Endothelial cell (in vitro differentiated cells): ENCODE measurements around the gene TTC29. TPM values are rescaled to one million over a fixed set of nuclear protein-coding genes. Genes with fewer than 3 reads are reported as not detected.

ENCODE experiments used
- DNase-seq: peaks from one replicate; pipeline ENCODE4 v3.0.0; 2021; ENCODE audit warnings: low spot score
- H3K27ac Mint-ChIP-seq: one replicate; pipeline ENCODE4 v1.8.0; 2021; ENCODE audit warnings: mixed read lengths, inconsistent platforms; ENCODE audit not compliant: unreplicated experiment
- H3K27me3 Mint-ChIP-seq: one replicate; pipeline ENCODE4 v1.8.0; 2021; ENCODE audit warnings: mild to moderate bottlenecking, moderate library complexity, mixed read lengths, inconsistent platforms; ENCODE audit not compliant: unreplicated experiment
- H3K36me3 Mint-ChIP-seq: one replicate; pipeline ENCODE4 v1.8.0; 2021; ENCODE audit warnings: mild to moderate bottlenecking, low read depth, mixed read lengths, inconsistent platforms; ENCODE audit not compliant: unreplicated experiment
- H3K4me1 Mint-ChIP-seq: one replicate; pipeline ENCODE4 v1.8.0; 2021; ENCODE audit warnings: mild to moderate bottlenecking, mixed read lengths, inconsistent platforms; ENCODE audit not compliant: unreplicated experiment
- H3K4me3 Mint-ChIP-seq: one replicate; pipeline ENCODE4 v1.8.0; 2021; ENCODE audit warnings: mild to moderate bottlenecking, mixed read lengths, inconsistent platforms; ENCODE audit not compliant: unreplicated experiment
- H3K9me3 Mint-ChIP-seq: one replicate; pipeline ENCODE4 v1.8.0; 2021; ENCODE audit warnings: mixed read lengths, inconsistent platforms; ENCODE audit not compliant: unreplicated experiment
- CTCF ChIP-seq: fragments of 200-600 bp; sonication (generic); IDR thresholded peaks from one replicate; pipeline ENCODE4 v1.5.0; 2021; ENCODE audit warnings: antibody characterized with exemption; ENCODE audit not compliant: unreplicated experiment
- total RNA-seq: library from RNA; stranded (reverse); fragmentation: NEBNext Ultra II Directional; extraction: Animal tissue kit (Norgen Biotek cat#: 25700); gene quantifications from one replicate; pipeline ENCODE4 v1.2.1, GENCODE V29; 2021; ENCODE audit not compliant: unreplicated experiment

The TTC29 gene
- total RNA-seq, 1 donor from 2014 or later: 52.7 TPM

GRCh38 chr4:146795711-146796110 lies 150.0 kb downstream of the TTC29 start:
- Mint-ChIP-seq H3K36me3 (peaks cover 2% of the 10 kb centered on the region), H3K4me1 (no peaks in the 10 kb centered on the region), H3K4me3 (no peak overlapping the region), H3K9me3 (no peaks in the 10 kb centered on the region), H3K27me3 (no peaks in the 10 kb centered on the region), H3K27ac (no peak overlapping the region)
- no peak for DNase-seq
- TF ChIP-seq CTCF: no peak

- no peak overlapping the region for H3K4me3 Mint-ChIP-seq
- TF ChIP-seq CTCF: no peak
- H3K9me3 Mint-ChIP-seq: no peaks in the 10 kb centered on the region
- DNase-seq: no peak
- H3K36me3 Mint-ChIP-seq: no peaks in the 10 kb centered on the region
- no peaks in the 10 kb centered on the region for H3K4me1 Mint-ChIP-seq
- H3K27me3 Mint-ChIP-seq: no peaks in the 10 kb centered on the region
- H3K27ac Mint-ChIP-seq: no peak overlapping the region
These were observed 151.9 kb downstream of the TTC29 start for GRCh38 chr4:146793727-146794126.

- Mint-ChIP-seq H3K4me3 (no peak overlapping the region), H3K9me3 (no peaks in the 10 kb centered on the region), H3K27ac (no peak overlapping the region), H3K4me1 (no peaks in the 10 kb centered on the region), H3K27me3 (no peaks in the 10 kb centered on the region), H3K36me3 (no peaks in the 10 kb centered on the region)
- TF ChIP-seq CTCF: no peak
- no peak for DNase-seq
These were observed 154.2 kb downstream of the TTC29 start for GRCh38 chr4:146791439-146791838.

- Mint-ChIP-seq H3K27ac (no peak overlapping the region), H3K36me3 (no peaks in the 10 kb centered on the region), H3K27me3 (no peaks in the 10 kb centered on the region), H3K4me1 (no peaks in the 10 kb centered on the region), H3K4me3 (no peak overlapping the region), H3K9me3 (no peaks in the 10 kb centered on the region)
- TF ChIP-seq CTCF: no peak
- no peak for DNase-seq
These were observed 155.1 kb downstream of the TTC29 start for GRCh38 chr4:146790515-146790914.

GRCh38 chr4:146787731-146788130 lies 157.9 kb downstream of the TTC29 start:
- no peak overlapping the region for H3K4me3 Mint-ChIP-seq
- DNase-seq: no peak
- no peaks in the 10 kb centered on the region for H3K9me3 Mint-ChIP-seq
- no peaks in the 10 kb centered on the region for H3K36me3 Mint-ChIP-seq
- TF ChIP-seq CTCF: no peak
- no peaks in the 10 kb centered on the region for H3K4me1 Mint-ChIP-seq
- H3K27ac Mint-ChIP-seq: no peak overlapping the region
- no peaks in the 10 kb centered on the region for H3K27me3 Mint-ChIP-seq
